CD4-positive, alpha-beta T cell treated with Interleukin-1 beta for 1 hour (primary cell): Measurements from ENCODE around the gene CARS2.
"Not testable (repeated sequence)": the region's sequence is repeated elsewhere in the genome, so short reads cannot be mapped to it uniquely, and the experiment has no call there.

Experiments used
- DNase-seq, 2 donors: peaks; one replicate each; pipeline ENCODE4 v3.0.0-alpha.2; 2020 to 2022

The CARS2 gene

DNA sequence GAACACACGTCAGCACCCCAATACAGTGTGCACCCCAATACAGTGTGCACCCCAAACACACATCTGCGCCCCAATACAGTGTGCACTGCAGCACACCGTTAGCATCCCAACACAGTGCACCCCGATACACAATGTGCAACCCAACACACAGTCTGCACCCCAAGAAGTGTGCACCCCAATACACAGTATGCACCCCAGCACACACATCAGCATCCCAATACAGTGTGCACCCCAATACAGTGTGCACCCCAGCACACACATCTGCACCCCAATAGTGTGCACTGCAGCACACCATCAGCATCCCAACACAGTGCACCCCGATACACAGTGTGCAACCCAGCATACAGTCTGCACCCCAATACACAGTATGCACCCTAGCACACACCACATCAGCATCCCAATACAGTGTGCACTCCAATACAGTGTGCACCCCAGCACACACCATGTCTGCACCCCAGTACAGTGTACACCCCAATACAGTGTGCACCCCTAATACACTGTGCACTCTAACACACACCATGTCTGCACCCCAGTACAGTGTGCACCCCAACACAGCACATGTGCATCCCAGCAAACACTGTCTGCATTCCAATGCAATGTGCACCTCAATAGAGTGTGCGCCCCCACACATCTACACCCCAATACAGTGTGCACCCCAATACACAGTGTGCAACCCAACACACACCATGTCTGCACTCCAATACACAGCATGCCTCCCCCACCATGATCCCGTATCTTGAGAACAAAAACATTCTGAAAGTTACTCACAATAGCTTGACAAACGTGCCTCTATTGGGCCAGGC is 855 bp upstream of the CARS2 start:
- no peak for DNase-seq

DNA sequence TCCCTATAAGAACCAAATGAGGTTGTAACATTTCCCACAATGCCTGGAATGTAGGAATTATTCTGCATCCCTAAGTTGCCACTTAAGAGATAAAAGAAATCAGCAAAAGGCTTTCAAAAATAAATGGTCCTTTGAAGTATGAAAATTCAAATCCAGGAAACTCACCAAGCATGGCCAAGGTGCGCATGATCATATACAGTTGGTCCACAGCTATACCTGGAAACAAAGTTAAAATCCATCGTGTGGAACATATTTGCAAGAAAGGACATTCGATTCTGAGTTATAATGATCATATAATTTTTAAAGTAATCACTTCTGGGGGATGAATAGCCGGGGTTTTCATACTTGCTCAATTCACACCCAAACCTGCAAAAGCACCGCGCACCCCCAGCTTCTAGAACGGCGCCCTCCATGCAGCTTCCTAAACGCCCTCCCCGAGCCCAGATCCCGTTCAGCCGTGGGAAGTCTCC is 525 bp downstream of the CARS2 start:
- DNase-seq, result no peak

DNA sequence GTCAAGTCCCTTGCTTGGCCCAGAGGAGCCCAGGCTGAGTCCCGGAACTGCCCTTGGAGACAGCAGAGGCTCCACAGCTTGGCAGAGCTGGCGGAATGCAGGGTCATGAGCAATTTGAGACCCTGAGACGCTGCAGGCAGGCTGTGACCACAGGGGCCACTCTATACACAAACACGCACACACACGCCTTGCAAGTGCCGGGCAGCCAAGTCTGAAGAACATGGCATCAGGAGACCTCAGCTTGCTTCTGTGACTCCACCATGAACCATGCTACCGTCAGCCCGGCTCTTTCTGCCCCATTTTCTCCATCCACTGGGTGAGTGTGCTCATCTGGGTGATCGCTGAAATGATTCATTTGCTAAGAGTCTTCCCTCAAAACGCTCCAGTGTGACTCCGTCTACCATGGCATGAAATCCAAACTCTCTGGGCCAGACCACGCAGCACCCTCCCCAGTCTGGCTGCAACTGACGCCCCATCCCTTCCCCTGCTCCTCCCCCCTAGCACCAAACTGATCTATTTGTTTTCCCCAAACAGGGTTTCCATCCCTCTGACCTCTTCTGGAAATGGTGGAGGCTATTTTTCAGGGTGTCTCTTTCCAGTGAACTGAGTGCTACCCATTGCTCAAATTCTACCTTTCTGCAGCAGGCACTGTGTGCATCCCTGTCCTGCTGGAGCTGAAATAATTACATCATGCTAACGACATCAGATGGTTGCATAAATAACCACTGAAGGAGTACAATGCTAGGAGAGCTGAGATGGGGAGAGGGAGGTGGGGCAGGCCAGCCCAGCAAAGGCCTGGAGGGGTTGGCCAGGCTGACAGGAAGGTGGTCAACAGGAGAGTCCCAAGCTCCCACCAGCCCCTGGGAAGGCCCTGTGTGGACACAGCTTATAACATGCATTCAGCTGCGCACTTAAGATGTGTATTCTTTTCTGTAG is 3.1 kb downstream of the CARS2 start:
- no peak for DNase-seq

DNA sequence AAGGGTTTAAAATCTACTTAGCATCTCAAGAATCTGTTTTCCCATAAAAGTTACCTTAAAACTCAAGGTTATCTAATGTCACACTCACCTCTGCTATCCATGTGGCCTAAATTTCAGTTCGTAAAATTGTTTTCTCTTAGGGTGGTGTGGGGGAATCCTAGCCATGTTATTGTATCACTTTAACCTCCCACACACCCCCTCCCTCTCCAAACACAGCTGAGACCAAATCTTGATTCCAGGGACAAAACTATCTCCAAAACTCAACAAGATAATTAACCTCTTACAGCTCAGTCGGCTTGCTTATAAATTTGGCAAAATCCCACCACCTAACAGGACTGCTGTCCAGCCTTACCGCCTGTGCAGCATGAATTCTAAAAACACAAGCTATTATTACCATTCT is 3.8 kb downstream of the CARS2 start:
- DNase-seq, result no peak

DNA sequence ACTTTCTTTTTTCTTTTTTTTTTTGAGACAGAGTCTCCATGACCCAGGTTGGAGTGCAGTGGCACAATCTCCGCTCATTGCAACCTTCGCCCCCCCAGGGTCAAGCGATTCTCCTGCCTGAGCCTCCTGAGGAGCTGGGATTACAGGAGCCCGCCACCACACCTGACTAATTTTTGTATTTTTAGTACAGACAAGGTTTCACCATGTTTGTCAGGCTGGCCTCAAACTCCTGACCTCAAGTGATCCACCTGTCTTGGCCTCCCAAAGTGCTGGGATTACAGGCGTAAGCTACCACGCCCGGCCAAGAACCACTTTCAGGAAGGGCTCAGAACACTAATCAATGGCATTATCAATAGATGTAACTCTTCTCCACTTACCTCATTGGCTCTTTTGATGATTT is 4.9 kb downstream of the CARS2 start:
- not testable (repeated sequence) for DNase-seq

DNA sequence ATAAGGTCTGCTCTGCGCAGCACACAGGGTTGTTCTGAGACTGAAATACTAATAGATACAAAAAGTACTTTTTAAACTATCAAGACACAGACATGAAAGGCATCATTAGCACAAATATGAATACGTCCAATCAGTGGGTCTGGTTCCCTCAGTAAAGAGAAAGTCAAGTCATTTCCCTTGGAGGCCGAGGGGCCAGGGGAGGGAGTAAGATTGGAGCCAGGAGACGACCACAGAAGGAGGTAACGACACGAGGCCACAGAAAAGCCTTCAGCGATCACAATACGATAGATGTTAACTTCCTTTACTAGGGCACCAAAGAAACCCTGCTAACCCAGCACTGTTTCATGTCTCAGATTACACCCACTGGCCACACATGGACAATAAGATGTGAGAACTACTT is 5.3 kb downstream of the CARS2 start:
- DNase-seq, result no peak

DNA sequence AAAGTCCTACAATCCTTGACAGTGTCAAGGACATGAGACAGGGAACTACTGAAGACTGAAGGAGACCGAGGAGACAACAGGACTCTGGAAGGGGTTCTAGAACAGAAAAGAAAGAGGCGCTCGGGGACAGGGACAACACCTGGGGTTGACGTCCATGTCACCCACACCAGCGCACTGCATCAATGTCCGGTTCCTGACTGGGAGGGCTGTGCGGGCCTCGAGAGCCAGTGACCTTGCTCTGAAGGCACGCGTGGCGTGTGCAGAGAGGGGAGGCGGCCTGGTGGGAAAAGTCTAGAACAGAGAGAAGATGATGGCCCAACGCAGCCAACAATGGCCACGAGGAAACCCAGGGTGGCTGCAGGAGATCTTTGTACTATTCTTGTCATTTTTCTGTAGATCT is 5.7 kb downstream of the CARS2 start:
- no peak for DNase-seq

DNA sequence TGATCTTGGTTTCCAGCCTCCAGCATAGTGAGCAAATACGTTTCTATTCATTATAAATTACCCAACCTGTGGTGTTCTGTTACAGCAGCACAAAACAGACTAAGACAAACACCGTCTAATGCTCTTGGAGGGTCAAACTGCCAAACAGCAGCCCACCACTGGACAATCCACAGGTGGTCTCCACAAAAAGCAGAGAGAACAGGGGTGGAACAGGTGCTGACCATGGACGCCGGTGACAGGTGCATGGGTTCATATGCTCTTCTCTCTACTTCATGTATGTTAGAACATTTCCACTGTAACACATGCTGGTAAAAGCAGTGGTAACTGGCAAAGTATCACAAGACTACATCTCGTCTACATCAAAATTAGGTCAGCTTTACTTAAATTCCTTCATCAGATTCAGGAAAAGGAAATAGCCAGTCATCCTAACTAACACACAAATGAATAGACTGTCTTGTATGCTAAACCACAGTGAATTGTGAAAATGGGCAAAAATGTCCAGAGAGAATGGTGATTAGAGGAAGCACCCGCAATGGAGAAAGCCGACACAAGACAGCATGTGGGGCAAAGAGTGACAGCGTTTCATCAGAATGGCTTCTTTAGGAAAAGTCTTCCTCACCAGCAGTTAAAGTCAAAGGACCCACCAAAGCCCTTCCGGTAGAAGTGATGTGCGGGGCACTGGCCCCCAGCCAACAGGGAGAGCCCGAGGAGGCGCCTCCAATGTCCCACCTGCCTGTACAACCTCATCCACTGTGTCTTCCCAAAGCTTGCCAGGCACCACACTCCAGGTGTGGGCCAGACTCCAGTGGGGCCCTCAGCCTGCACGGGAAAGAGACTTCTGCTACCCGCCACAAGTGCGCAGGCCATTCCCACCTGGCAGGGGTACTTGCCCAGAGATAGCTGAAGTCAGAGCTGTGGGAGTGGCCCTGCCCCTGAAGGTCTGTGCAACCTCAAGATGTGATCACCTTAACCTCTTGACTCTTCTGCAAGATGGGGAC is 6.5 kb downstream of the CARS2 start:
- DNase-seq, result no peak

DNA sequence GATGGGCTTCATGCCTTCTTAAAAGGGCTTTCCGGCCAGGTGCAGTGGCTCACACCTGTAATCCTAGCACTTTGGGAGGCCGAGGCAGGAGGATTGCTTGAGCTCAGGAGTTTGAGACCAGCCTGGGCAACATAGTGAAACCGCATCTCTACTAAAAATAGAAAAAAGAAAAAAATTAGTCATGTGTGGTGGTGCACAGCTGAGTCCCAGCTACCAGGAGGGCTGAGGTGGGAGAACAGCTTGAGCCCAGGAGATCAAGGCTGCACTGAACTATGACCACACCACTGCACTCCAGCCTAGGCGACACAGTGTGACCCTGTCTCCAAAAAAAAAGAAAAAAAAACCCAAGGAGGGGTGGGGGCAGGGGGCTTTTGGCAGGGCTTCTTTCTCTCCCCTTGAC is 7.2 kb downstream of the CARS2 start:
- no peak for DNase-seq

DNA sequence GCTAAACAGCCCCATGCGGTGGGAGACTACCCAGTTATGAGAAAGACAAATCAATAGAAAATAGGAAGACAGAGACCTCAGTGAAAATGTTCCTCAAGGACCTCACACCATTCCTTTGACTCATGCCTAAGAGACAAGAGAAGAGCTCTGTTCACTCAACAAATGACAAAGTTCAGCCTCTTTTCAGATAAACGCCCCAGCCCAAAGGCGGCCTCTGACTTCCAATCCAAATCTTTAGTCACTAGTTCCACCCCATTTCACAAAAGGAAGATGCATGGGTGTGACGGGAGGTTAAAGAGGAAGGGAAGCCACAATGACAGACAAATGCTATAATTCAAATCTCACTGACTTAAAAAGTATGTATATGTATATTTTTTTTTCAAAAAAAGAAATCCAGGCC is 8.1 kb downstream of the CARS2 start:
- DNase-seq, result peak in 1 of 2 donors; percentile 15

DNA sequence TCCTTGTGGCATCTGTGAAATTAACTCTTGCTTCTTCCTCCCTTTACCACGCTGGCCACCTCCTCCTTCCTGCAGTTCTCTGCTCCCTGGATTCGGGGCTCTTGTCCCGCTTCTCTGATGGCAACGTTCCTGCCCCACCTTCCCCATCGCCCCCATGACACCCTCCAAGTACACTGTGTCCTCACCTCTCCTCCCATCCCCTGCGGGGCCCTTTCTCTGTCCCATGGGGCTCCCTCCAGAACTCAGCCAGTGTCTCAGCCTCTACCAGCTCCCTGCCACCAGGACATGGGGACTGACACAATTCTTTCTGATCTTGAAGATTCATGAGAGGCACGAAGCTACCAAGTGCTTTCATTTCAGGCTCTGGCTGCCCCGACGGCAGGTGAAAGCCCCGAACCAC is 9.1 kb downstream of the CARS2 start:
- no peak for DNase-seq

DNA sequence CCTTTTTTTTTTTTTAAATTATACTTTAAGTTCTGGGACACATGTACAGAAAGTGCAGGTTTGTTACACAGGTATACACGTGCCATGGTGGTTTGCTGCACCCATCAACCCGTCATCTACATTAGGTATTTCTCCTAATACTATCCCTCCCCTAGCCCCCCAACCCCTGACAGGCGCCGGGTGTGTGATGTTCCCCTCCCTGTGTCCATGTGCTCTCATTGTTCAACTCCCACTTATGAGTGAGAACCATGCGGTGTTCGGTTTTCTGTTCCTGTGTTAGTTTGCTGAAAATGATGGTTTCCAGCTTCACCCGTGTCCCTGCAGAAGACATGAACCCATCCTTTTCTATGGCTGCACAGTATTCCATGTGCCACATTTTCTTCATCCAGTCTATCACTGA is 10.1 kb downstream of the CARS2 start:
- DNase-seq, result not testable (repeated sequence)

DNA sequence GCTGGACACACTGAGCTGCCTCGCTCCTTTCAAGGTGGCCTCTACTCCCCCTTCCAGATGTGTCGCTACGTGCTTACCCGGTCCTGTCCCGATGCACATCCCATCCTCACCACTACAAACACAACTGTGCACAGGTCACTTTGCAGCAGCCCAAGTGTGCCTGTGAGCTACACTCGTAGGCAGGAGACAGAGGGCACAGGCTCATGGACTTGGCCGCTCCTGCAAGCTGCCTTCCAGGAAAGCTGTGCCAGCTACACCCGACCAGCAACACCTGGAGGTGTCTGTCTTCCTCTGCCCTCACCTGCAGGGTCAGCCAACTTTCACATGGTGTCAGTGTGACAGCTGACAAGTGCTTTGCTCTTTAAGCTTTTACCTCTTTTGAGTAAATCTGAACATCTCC is 15.4 kb downstream of the CARS2 start:
- DNase-seq, result no peak

DNA sequence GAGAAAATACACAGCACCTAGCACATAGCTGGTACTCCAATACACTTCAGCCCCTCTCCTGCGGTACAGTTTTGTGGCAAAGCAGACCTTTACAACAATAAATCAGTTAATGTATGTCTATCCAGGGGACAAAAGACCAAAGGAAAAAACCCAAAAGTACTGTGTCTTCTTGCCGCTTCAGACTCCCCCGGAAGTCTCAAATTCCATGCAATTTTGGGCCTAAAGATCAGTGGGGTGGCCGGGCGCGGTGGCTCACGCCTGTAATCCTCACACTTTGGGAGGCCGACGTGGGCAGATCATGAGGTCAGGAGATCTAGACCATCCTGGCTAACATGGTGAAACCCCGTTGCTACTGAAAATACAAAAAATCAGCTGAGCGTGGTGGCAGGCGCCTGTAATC is 16.2 kb downstream of the CARS2 start:
- DNase-seq, result no peak

DNA sequence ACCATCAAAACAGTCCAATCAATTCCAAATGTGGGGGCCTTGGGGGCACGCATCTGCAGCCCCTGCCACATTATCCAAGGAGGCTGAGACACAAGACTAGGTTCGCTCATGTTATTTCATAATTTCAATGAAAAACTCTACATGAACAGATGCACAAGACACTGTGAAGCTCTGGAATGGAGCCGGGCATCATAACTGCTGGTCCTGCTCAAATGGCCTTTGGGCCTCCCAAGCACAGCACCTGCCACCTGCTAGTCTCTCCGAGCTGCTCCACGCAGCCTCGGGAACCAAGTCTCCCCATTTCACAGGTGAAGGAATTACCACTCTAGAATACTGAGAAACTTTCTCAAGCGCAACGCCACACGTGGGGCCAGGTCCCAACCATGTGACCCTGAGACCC is 16.9 kb downstream of the CARS2 start:
- no peak for DNase-seq

DNA sequence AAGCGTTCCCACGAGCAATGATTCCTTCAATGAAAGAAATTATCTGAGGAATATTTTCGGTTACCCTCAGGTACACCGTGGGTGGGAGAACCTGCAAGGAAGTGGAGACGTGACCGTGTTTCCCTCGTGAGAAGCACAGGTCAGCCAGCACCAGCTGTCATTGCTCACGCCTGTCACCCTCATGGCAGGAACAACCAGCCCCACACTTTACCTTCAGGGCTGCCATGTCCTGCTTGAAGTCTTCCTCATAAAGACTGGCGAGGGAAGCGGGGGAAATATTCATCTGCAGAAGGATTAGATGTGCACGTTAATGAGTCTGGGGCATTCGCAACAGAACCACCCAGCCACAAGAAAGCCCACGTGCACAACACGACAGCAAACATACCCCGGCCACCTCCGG is 18.2 kb downstream of the CARS2 start:
- no peak for DNase-seq

DNA sequence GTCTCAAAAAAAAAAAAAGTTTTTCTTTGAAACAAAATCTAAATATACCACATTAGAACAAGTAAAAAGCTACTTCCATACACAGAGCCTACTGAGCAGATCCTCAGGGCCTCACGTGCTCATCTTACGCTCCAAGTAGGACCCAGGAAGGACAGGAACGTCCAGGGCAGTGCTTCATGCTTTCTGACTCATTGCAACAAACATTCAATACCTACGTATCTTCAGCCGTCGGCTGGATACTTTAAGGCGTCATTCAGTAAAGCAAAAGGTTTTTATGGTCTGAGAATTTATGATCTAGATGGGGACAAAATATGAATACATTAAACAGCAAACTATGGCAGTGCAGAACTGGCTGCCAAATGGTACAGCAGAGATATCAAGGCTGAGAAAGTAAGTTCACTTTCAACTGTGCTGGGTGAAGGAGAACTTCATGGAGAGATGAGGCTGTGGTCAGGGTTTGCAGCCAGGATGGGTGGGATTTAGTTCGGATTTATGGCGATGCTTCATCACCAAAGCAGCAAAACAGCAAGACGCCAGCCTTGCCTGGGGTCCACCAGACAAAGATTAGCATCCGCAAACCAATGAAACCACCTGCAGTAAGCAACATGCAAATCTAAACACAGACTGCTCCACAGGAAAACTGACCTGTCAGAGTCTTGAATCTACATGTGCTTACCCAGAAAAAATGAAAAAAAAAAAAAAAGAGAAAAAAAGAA is 20.5 kb downstream of the CARS2 start:
- DNase-seq, result no peak

DNA sequence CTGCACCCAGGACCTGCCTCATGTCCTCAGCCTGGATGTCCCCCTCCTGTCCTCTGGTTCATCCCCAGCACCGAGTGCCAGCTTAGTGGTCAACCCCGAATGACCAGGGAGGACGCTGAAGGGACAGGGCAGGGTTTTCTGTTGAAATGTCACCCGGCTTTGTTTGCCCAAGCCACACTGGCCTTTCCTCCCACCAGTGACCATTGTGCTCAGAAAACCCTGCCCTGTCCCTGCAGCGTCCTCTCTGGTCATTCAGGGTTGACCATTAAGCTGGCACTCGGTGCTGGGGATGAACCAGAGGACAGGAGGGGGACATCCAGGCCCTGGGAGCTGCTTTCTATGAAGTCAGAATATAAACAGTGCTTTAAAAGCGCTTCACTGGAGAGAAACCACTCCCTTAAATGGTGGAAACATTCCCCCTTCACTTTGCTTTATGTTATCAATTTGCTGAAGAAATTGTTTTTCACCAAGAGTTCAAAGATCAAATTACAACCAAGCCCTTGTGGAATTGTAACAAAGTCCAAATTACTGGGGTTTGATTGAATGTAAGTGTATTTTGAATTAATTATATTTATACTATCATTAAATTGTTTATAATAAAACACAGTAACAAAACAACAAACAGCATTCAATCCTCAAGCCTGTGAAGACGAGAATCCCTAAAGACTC is 21.4 kb downstream of the CARS2 start:
- DNase-seq, result no peak

DNA sequence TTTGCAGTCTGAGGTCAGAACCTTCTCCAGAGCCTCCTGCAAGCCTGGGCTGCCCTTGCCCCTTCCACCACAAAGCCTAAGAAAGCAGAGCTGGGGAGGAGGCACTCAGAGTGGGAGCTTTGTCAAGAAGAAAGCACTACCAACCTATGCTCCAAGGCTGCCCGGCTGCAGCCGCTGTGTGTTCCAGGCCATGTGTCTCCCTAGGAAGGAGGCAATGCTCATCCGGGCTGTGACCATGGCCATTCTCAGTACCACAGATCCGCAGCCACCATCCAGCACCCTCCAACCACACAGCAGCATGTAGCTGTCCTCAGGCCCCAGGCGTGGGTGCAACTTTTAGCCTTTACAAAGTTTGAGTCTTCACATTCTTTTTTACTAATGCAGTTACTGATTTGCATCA is 22.0 kb downstream of the CARS2 start:
- DNase-seq, result no peak

DNA sequence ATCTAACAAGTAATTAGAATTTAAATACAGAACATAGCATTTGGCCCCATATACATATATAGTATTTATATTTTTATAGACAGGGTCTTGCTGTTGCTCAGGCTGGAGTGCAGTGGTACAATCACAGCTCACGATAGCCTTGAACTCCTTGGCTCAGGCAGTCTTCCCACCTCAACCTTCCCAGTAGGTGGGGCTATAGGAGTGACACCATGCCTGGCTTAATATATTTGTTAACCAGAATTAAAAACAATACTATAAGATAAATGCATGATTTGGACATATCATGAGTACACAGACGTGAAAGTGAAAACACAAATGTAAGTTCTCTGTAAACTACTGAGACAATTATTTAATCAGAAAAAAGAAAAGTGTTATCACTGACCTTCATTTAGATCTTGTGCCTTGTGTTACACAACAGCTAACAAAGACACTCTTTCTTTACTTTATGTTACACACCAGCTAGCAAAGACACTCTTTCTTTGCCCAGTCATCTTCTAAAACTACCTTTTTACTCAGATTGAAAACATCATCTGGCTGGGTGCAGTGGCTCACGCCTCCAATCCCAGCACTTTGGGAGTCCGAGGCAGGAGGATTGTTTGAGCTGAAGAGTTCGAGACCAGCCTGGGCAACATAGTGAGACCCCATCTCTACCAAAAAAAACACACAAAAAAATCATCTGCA is 22.6 kb downstream of the CARS2 start:
- DNase-seq, result peak in 1 of 2 donors; percentile 34

DNA sequence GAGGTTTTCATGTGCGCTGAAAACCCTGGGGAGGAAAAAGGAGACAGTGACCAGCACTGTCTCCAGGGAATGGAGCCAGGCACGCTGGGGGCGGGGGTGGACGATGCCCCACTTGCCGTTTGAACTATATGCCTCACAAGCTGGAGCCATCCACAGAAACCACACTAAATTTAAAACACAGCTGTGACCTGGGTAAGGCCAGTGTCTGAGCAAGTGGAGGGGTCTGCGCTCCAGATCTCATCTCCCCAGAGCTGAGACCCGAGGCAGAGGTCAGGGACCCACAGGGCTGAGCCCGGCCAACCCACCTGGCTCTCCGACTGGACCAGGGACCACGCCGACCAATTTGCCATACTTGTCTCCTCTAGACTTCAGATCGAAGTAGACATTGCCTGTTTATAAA is 23.2 kb downstream of the CARS2 start:
- no peak for DNase-seq
